Esophagus squamous epithelium (tissue), 5 donors: Measurements from ENCODE around the gene SLC52A3. TPM values are rescaled to one million over a fixed set of nuclear protein-coding genes. Genes with fewer than 3 reads are reported as not detected.
A peak's percentile ranks its signal among the peaks of the same experiment; 100 is the strongest.
"Not testable (repeated sequence)": the region's sequence is repeated elsewhere in the genome, so short reads cannot be mapped to it uniquely, and the experiment has no call there.

Experiments
- DNase-seq: peaks from one replicate; lab custom pipeline; 2025; lab: John Stamatoyannopoulos, UW
- H3K27ac ChIP-seq, 4 donors: fragments of 200-600 bp; sonication (generic); one replicate each; pipeline ENCODE4 v1.5.1; 2016 to 2019; ENCODE audit warnings: mild to moderate bottlenecking in 1 of 4
- H3K27me3 ChIP-seq, 4 donors: fragments of 200-600 bp; sonication (generic); 1 replicate in 3 of 4; 2 replicates in 1 of 4; pipeline versions ENCODE4 v1.5.1 to v1.6.0; 2017 to 2021; ENCODE audit warnings: antibody characterized with exemption in 1 of 4
- H3K36me3 ChIP-seq, 3 donors: fragments of 200-600 bp; sonication (generic); one replicate each; pipeline ENCODE4 v1.5.1; 2016 to 2019
- H3K4me1 ChIP-seq, 3 donors: fragments of 200-600 bp; sonication (generic); one replicate each; pipeline ENCODE4 v1.5.1; 2017 to 2019
- H3K4me3 ChIP-seq, 4 donors: fragments of 200-600 bp; sonication (generic); 1 replicate in 3 of 4; 2 replicates in 1 of 4; pipeline ENCODE4 v1.5.1; 2016 to 2019; ENCODE audit warnings: mild to moderate bottlenecking in 2 of 4, moderate library complexity in 1 of 4
- H3K9me3 ChIP-seq, 3 donors: fragments of 200-600 bp; sonication (generic); one replicate each; pipeline ENCODE4 v1.5.1; 2016 to 2019
- CTCF ChIP-seq, 6 experiments: fragments of 450-650 bp in 4 of 6; fragments of 200-600 bp in 2 of 6; sonication (generic) in 2 of 6; IDR thresholded peaks; one replicate each; pipeline ENCODE4 v1.5.1; 2016 to 2019; ENCODE audit warnings: antibody characterized with exemption in 6 of 6, mild to moderate bottlenecking in 4 of 6, moderate library complexity in 4 of 6
- POLR2A ChIP-seq, 4 donors: fragments of 450-650 bp; IDR thresholded peaks; one replicate each; pipeline ENCODE4 v1.6.1; 2017; ENCODE audit warnings: antibody characterized with exemption in 4 of 4, mild to moderate bottlenecking in 4 of 4, moderate library complexity in 3 of 4
- WGBS, 2 donors: methylation state at CpG; one replicate each; pipeline ENCODE4 v1.1.5; 2018; 5-methylcytosine and 5-hydroxymethylcytosine counted together
- intact Hi-C: fragments of 100-400 bp; cut with DNase I; formaldehyde crosslinking; loops from one replicate; pipeline ENCODE4 v1.15.0; 2022
- total RNA-seq, 4 donors: library from RNA; depleted of rRNA; stranded (reverse); fragments of >200 nt; gene quantifications; one replicate each; pipeline ENCODE4 v1.1.0, GENCODE V29; 2016
- donor health status: DM: yes; HTN: yes; CAD: no.

SLC52A3 gene
- total RNA-seq, result 10 to 100 TPM in 1 of 4 donors, 1 to 10 TPM in 2, under 1 TPM in 1; 0.57 to 10.9 (median 6.5) TPM

GRCh38 chr20:768426-768978, at the start of gene SLC52A3:
Gene SLC52A3 (minus strand): TSS chr20:768500. CDS start chr20:765774, 2,726 bp downstream.
- Histone ChIP-seq H3K36me3 (peaks cover 0 to 2% (median 0%) of the 10 kb centered on the region in 3 donors), H3K4me1 (peaks cover 0 to 12% (median 0%) of the 10 kb centered on the region in 3 donors), H3K9me3 (no peaks in the 10 kb centered on the region), H3K27me3 (no peaks in the 10 kb centered on the region), H3K4me3 (peak within 1 kb of the TSS in 2 of 4 donors; percentile 28 to 56), H3K27ac (peak within 1 kb of the TSS in 3 of 4 donors; percentile 29 to 72 (median 64))
- intact Hi-C loops, result no loop called here
- WGBS, 2 donors, result 29 to 31% methylated on average over 9 to 10 of the region's 12 CpGs
- no peak for DNase-seq
- TF ChIP-seq POLR2A (IDR thresholded peaks at IDR 0.05) (no peak), CTCF (IDR thresholded peaks at IDR 0.05) (peak in 5 of 6 experiments; percentile 24 to 59 (median 48))

- WGBS, 2 donors, result 27 to 54% methylated on average over 5 to 11 of the region's 13 CpGs
- Histone ChIP-seq H3K9me3 (no peaks in the 10 kb centered on the region), H3K4me3 (no peak overlapping the region), H3K27ac (no peak overlapping the region), H3K27me3 (peaks cover 0 to 41% (median 0%) of the 10 kb centered on the region in 4 donors), H3K36me3 (no peaks in the 10 kb centered on the region), H3K4me1 (no peaks in the 10 kb centered on the region)
- TF ChIP-seq CTCF (IDR thresholded peaks at IDR 0.05), result peak; percentile 94 to 99 (median 96)
- TF ChIP-seq POLR2A (IDR thresholded peaks at IDR 0.05), result no peak
- no peak for DNase-seq
- intact Hi-C loops, result loop anchor here (2.0 kb wide), 1 partner anchor 143 kb away; no protein-coding TSS in a partner anchor
These were observed 47.8 kb upstream of the SLC52A3 start for GRCh38 chr20:815914-816606.

- H3K4me3 ChIP-seq, result no peak overlapping the region
- no peak overlapping the region for H3K27ac ChIP-seq
- DNase-seq, result no peak
- intact Hi-C loops, result no loop called here
- no peaks in the 10 kb centered on the region for H3K9me3 ChIP-seq
- TF ChIP-seq CTCF (IDR thresholded peaks at IDR 0.05), result no peak
- H3K36me3 ChIP-seq, result no peaks in the 10 kb centered on the region
- peaks cover 0 to 50% (median 0%) of the 10 kb centered on the region in 4 donors for H3K27me3 ChIP-seq
- WGBS, 2 donors, result 82% methylated on average over 5 to 8 of the region's 10 CpGs
- H3K4me1 ChIP-seq, result no peaks in the 10 kb centered on the region
These were observed 46.9 kb upstream of the SLC52A3 start for GRCh38 chr20:815226-815625.

- TF ChIP-seq POLR2A (IDR thresholded peaks at IDR 0.05), result no peak
- no peak for TF ChIP-seq CTCF (IDR thresholded peaks at IDR 0.05)
- DNase-seq, result no peak
- 54 to 55% methylated on average over 8 of the region's 8 CpGs for WGBS, 2 donors
- no peak overlapping the region for H3K27ac ChIP-seq
- H3K4me1 ChIP-seq, result no peaks in the 10 kb centered on the region
- H3K36me3 ChIP-seq, result no peaks in the 10 kb centered on the region
- no peaks in the 10 kb centered on the region for H3K9me3 ChIP-seq
- intact Hi-C loops, result no loop called here
- H3K4me3 ChIP-seq, result no peak overlapping the region
- peaks cover 0 to 58% (median 0%) of the 10 kb centered on the region in 4 donors for H3K27me3 ChIP-seq
These were observed 45.1 kb upstream of the SLC52A3 start for GRCh38 chr20:813390-813789.

GRCh38 chr20:812435-812814, 44.1 kb upstream of the SLC52A3 start:
- 0 to 42% methylated on average over 1 to 2 of the region's 2 CpGs for WGBS, 2 donors
- not testable (repeated sequence) for DNase-seq, H3K9me3 ChIP-seq

GRCh38 chr20:811776-812434, 43.6 kb upstream of the SLC52A3 start:
- H3K9me3 ChIP-seq, H3K4me3 ChIP-seq, H3K36me3 ChIP-seq, H3K4me1 ChIP-seq, H3K27ac ChIP-seq, intact Hi-C loops, DNase-seq: not testable (repeated sequence)
- H3K27me3 ChIP-seq, result peaks cover 0 to 63% (median 0%) of the 10 kb centered on the region in 4 donors
- WGBS, 2 donors, result 71 to 79% methylated on average over 12 to 13 of the region's 13 CpGs

More at GRCh38 chr20:812435-812814, 44.1 kb upstream of the SLC52A3 start:
- H3K36me3 ChIP-seq, H3K4me1 ChIP-seq, intact Hi-C loops, H3K4me3 ChIP-seq, H3K27ac ChIP-seq: not testable (repeated sequence)
- peaks cover 0 to 60% (median 0%) of the 10 kb centered on the region in 4 donors for H3K27me3 ChIP-seq
